DMS153 treated with DMSO at 0.1 percent for 48 hours (cell line): ENCODE results near the gene PBRM1.

Source experiments
- DNase-seq: peaks from one replicate; lab custom pipeline; 2025; ENCODE audit not compliant: unreplicated experiment; lab: John Stamatoyannopoulos, UW

Gene PBRM1

GRCh38 chr3:52574056-52574965, 111.4 kb downstream of the PBRM1 start:
- DNase-seq: no peak

GRCh38 chr3:52572221-52572620, 113.5 kb downstream of the PBRM1 start:
- no peak for DNase-seq

GRCh38 chr3:52570076-52570475, 115.6 kb downstream of the PBRM1 start:
- DNase-seq: no peak

DNA sequence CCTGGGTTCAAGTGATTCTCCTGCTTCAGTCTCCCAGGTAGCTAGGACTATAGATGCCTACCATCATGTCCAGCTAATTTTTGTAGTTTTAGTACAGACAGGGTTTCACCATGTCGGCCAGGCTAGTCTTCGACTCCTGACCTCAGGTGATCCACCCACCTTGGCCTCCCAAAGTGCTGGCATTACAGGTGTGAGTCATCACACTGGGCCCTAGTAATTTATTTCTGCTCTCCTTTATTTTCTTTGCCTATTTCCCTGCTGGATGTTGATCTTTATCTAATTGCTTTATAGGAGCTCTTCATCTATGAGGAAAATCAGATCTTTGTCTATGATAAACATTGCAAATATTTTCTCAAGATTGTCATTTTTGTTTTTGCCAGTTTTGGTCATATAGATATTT, 117.6 kb downstream of the PBRM1 start:
- no peak for DNase-seq

GRCh38 chr3:52563984-52564383, 121.7 kb downstream of the PBRM1 start:
- no peak for DNase-seq

DNA sequence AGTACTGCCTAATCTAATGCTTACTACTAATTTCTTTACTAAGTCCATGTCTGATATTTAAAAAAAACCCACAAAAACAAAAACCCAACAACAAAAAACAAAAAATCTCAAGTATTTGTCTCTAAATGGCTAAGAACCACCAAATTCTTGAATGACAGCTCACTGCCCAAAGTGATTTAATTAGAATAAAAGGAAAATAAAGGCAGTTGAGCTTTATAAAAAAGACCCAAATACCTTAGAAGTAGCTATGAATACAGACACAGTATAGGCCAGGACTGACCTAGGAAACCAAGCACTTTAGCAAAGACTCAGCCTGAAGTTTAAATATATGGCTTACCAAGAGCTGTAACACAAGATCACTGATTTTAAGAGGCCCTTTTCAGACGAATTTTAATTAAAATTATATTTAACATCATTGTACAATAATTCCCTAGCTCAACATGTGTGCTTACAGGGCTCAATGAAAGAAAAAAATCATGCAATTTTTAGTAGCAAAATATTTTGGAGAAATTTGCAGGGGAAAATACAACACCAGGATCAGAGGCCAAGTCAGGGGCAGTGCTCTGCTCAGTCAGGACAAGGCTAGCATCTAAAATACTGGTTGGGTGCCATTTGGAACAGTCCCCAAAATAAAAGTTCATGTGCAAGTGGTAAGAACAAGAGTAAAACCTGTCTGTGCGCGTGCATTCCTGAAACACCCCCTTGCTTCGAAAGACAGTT, 124.5 kb downstream of the PBRM1 start:
- no peak for DNase-seq

DNA sequence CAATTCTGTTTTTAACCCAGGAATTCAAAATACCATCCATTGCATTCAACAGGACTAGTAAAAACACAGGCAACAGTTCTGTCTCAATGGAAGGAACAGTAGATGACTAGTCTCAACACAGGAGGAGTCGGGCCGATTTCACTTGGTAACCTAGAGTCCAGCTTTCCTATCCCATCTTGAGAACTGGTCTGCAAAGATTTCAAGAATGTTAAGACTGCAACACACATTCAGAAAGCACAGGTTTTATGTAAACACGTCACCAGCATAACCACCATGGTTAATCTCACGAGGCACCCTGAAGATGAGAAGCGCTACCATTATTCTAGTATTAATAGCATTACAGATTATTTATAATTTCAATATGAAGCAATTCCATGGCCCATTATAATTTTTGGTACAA, 127.3 kb downstream of the PBRM1 start:
- no peak for DNase-seq

DNA sequence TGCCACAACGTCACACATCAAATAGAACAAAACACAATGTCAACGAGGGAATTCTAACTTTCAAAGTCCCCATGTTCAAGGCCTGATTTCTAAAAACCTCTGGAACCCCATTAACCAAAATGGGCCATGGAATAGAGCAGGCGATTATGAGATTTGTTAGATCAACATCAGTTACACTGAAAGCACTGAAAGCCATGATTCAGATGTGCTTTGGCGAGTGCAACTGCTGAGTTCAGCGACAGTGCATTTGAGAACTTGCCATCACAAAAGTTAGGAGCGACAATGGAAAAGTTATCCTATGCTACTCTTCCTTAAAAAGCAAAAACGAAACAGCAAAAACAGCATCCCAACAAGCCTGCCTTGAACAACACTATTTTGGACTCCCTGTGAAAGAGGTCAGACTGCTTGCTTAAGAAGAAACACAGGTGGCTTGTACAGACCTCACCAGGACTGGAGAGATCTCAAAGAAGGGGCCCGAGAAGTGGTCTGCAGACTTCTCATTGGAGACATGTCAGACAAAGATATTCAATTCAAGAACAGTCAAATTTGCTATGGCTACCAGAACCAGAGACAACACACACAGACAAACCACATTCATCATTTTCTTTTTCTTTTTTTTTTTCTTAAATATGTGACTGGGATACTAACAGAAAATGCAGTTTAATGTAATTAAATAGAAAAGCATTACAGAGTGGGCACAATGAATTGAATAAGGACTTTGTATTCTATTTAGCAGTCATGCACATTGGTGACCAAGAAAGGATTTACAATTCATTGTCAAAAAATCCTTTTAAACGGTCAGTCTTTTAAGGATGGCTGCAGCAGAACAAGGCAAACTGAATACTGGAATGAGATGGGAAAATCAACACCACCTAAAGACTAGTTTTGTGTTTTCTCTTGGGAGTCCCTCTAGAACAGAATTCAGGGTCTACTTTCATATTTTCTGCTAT, 128.4 kb downstream of the PBRM1 start:
- DNase-seq: no peak

DNA sequence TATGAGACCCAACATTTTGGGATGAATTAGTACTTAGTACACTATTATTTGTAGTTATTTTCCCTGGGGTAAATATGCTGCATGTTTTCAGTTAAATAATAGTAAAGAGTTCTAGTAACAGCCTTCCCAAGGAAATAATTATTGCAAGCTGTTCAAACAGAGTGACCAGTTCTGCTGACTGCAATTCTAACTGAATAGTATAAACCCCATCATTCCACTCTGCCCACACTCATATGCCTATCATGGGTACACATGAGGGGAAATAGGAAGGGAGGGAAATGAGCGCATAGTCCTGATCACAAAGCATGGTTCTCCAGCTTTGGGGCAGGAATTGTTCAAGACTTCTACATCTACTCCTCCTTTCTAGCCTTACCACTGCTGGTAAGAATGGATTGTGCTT, 130.7 kb downstream of the PBRM1 start:
- DNase-seq: no peak

DNA sequence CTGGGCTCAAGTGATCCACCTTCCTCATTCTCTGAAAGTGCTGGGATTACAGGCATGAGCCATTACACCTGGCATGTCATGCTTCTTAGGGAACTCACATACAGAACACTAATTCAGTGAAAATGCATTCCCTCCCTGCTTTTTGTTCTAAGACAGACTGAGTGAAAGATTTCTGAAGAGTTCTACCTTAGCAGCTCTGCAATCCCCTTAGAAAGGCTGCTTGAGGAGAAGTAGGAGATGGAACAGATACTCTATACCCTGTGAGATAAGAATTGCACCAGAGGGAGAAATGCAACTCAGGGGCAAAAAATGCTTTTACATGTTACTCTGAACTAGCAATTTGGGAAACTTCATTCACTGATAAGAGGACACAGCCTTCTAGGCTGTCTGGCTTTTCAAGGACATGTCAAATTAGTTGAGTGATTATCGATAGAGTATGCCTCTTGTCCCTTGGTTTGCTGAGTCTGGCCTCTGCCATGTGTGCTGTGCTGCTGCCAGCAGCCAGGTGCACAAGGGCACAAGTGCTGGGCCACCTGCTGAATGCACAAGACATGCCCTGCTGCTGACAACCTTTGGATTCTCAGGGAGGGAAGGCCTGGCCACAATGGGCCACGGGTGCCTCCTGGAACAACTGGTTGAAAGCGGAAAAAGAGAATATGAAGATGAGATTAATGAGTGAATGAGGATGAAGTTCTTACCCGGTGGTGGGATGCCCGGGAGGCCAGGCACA, 131.5 kb downstream of the PBRM1 start:
- DNase-seq: no peak

- DNase-seq: no peak
Observed at GRCh38 chr3:52552089-52552488, 133.6 kb downstream of the PBRM1 start.

GRCh38 chr3:52551118-52551517, 134.6 kb downstream of the PBRM1 start:
- no peak for DNase-seq

GRCh38 chr3:52547143-52547542, 138.6 kb downstream of the PBRM1 start:
- no peak for DNase-seq

GRCh38 chr3:52546111-52546901, 139.4 kb downstream of the PBRM1 start:
- DNase-seq: no peak

DNA sequence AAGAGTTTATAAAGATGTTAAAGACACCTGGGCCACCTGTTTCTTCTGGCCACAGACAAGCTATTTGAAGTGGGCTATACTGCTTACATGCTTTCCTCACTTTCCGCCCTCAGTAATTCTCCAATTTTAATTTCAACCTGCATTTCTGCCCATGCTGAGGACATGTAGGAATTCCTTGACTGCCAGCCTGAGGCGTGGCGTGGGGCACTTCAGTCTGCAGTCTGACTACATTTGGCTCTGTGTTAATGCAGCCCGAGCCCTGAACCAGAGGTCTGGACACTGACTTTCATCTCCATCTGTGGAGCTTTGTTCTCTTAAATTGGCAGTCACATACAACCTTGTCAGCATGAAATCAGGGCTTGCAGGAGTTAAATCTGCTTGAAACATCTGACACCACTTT, 140.8 kb downstream of the PBRM1 start:
- DNase-seq: no peak

GRCh38 chr3:52541050-52541449, 144.7 kb downstream of the PBRM1 start:
- no peak for DNase-seq

- no peak for DNase-seq
Observed at GRCh38 chr3:52539010-52539653, 146.6 kb downstream of the PBRM1 start.

- DNase-seq: no peak
Observed at GRCh38 chr3:52537726-52538421, 147.8 kb downstream of the PBRM1 start.

GRCh38 chr3:52537165-52537620, 148.5 kb downstream of the PBRM1 start:
- DNase-seq: no peak
